Adrenal gland (tissue), 12 donors: ENCODE data around the gene CEACAM5. TPM values are rescaled to one million over a fixed set of nuclear protein-coding genes. Genes with fewer than 3 reads are reported as not detected.

Source experiments
- DNase-seq, 7 donors: peaks; one replicate each; pipeline ENCODE4 v3.0.0-alpha.2; 2019 to 2020
- H3K27ac ChIP-seq, 5 donors: fragments of 200-600 bp; sonication (generic) in 4 of 5; 1 replicate in 3 of 5; 2 replicates in 2 of 5; pipeline versions ENCODE4 v1.5.1 to v1.8.0; 2016 to 2020; ENCODE audit warnings: mild to moderate bottlenecking in 1 of 5
- H3K27me3 ChIP-seq: fragments of 200-600 bp; 2 replicates; pipeline ENCODE4 v1.8.0; 2021
- H3K36me3 ChIP-seq, 2 donors: fragments of 200-600 bp; replicated peaks in 1 of 2; 1 replicate in 1 of 2; 2 replicates in 1 of 2; pipeline versions ENCODE4 v1.5.1 to v1.8.0; 2018 to 2022
- H3K4me1 ChIP-seq, 2 donors: fragments of 200-600 bp; replicated peaks in 1 of 2; 1 replicate in 1 of 2; 2 replicates in 1 of 2; pipeline versions ENCODE4 v1.5.1 to v1.8.0; 2018 to 2021
- H3K4me3 ChIP-seq, 4 donors: fragments of 200-600 bp; sonication (generic) in 3 of 4; one replicate each; pipeline ENCODE4 v1.5.1; 2016 to 2018
- H3K9me3 ChIP-seq, 3 donors: fragments of 200-600 bp; sonication (generic) in 1 of 3; replicated peaks in 1 of 3; 1 replicate in 2 of 3; 2 replicates in 1 of 3; pipeline versions ENCODE4 v1.5.1 to v1.8.0; 2016 to 2021
- POLR2A ChIP-seq, 2 donors: fragments of 450-650 bp; IDR thresholded peaks; one replicate each; pipeline ENCODE4 v1.6.1; 2017; ENCODE audit warnings: antibody characterized with exemption in 2 of 2, mild to moderate bottlenecking in 2 of 2, moderate library complexity in 1 of 2
- WGBS, 4 donors: extraction: QIAGEN DNeasy Blood & Tissue Kit in 2 of 4; methylation state at CpG; one replicate each; pipeline versions ENCODE4 v1.1.5 to v1.1.7; 2013 to 2017; 5-methylcytosine and 5-hydroxymethylcytosine counted together
- intact Hi-C, 2 donors: fragments of 100-400 bp; cut with DNase I; formaldehyde crosslinking; loops; one replicate each; pipeline versions ENCODE4 v1.14.1 to v1.15.0; 2022 to 2023
- polyA plus RNA-seq, 3 donors: library from polyadenylated mRNA; stranded (reverse); fragments of 200-250 nt in 2 of 3; fragments of 350-450 nt in 1 of 3; fragmentation: Illumina TruSeq in 1 of 3; extraction: RNeasy Lipid Tissue Mini Kit (QIAGEN cat#74804) in 1 of 3; gene quantifications; one replicate each; pipeline ENCODE4 v1.2.3, GENCODE V29; 2013 to 2014
- total RNA-seq, 9 donors: library from RNA; depleted of rRNA in 4 of 9; stranded (reverse); fragments of >200 nt in 4 of 9; fragments of 120-200 nt in 1 of 9; fragmentation: NEBNext Ultra II Directional in 1 of 9; extraction: Animal tissue kit (Norgen Biotek cat#: 25700) in 1 of 9; gene quantifications; one replicate each; pipeline versions ENCODE4 v1.1.0 to v1.2.4, GENCODE V29; 2013 to 2023
- TF ChIP-seq, protein P1 (sequence below), 6 experiments: fragments of 450-650 bp in 4 of 6; fragments of 200-600 bp in 2 of 6; sonication (generic) in 1 of 6; IDR thresholded peaks; 1 replicate in 5 of 6; 2 replicates in 1 of 6; pipeline versions ENCODE4 v1.5.1 to v1.8.0; 2016 to 2021; ENCODE audit warnings: antibody characterized with exemption in 6 of 6, mild to moderate bottlenecking in 2 of 6, moderate library complexity in 1 of 6
- donor health status: healthy with polysubstance abuse.
- donor health status: Bipolar disorder and iron deficiency.
- donor health status: DM: yes; HTN: yes; CAD: no.
- donor health status: DM: no; HTN: no; CAD: no.
- donor health status: DM: no; HTN: no; CAD: no.
- donor health status: DM: yes; HTN: yes; CAD: no.

CEACAM5 gene
- total and polyA plus RNA-seq, 12 donors = 0.06 to 0.72 (median 0.34) TPM; not detected in 6

DNA sequence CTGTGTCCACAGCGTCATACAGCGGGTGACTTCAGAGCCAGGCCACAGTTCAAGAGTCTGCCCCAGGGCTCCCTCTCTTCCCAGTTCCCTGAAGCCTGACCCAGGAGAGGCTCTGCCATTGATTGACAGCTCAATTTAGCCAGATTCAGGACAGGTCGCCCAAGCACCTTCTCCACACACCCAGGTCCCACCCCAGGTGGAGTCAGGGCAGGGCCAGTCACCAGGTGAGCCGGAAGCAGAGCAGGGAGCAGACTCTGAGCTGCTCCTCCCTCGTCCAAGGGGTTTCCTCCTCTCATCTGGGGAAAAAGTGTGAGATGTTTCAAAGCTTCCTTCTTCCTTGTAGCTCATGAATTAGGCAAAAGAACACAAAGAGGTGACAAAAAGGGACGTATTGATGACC, 26.0 kb upstream of the CEACAM5 start:
- no peak for DNase-seq
- Histone ChIP-seq H3K27ac (no peak overlapping the region), H3K4me1 (no peaks in the 10 kb centered on the region), H3K36me3 (no peaks in the 10 kb centered on the region), H3K4me3 (no peak overlapping the region), H3K27me3 (peaks cover 7% of the 10 kb centered on the region), H3K9me3 (no peaks in the 10 kb centered on the region)
- WGBS, 4 donors = 39 to 67% (median 49%) methylated on average over 5 to 6 of the region's 6 CpGs
- TF ChIP-seq, protein P1, sequence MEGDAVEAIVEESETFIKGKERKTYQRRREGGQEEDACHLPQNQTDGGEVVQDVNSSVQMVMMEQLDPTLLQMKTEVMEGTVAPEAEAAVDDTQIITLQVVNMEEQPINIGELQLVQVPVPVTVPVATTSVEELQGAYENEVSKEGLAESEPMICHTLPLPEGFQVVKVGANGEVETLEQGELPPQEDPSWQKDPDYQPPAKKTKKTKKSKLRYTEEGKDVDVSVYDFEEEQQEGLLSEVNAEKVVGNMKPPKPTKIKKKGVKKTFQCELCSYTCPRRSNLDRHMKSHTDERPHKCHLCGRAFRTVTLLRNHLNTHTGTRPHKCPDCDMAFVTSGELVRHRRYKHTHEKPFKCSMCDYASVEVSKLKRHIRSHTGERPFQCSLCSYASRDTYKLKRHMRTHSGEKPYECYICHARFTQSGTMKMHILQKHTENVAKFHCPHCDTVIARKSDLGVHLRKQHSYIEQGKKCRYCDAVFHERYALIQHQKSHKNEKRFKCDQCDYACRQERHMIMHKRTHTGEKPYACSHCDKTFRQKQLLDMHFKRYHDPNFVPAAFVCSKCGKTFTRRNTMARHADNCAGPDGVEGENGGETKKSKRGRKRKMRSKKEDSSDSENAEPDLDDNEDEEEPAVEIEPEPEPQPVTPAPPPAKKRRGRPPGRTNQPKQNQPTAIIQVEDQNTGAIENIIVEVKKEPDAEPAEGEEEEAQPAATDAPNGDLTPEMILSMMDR (IDR thresholded peaks at IDR 0.05) = no peak
- no peak for TF ChIP-seq POLR2A (IDR thresholded peaks at IDR 0.05)
- intact Hi-C loops = no loop called here

DNA sequence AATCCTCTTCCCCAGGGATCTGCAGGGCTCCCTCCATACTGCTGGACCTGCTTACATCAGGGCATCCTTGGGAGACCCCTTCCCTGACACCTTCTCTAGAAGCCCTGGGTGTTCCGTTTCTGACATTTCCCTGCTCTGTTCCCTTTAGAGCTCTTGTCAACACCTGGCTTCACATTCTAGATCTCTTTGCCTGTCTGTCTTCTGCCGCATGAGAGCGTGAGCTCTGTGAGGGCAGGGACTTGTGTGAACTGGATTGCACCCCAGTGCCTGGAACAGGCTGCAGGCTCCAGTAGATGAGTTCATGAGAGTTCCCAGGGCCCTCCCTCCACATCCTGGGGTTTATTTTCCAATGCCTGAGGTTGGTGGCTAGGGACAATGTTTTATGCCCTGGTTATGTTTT, 21.0 kb upstream of the CEACAM5 start:
- Histone ChIP-seq H3K4me1 (no peaks in the 10 kb centered on the region), H3K9me3 (no peaks in the 10 kb centered on the region), H3K27me3 (peaks cover 3% of the 10 kb centered on the region), H3K27ac (no peak overlapping the region), H3K36me3 (no peaks in the 10 kb centered on the region), H3K4me3 (no peak overlapping the region)
- intact Hi-C loops = no loop called here
- no peak for DNase-seq
- whole genome bisulfite sequencing, 4 donors = 73 to 82% (median 77%) methylated on average over 3 of the region's 3 CpGs
- TF ChIP-seq, protein P1 (IDR thresholded peaks at IDR 0.05) = no peak
- no peak for TF ChIP-seq POLR2A (IDR thresholded peaks at IDR 0.05)

GRCh38 chr19:41688098-41688497, 20.3 kb upstream of the CEACAM5 start, which contains the start of gene CEACAM7:
Gene CEACAM7, minus strand, starts transcription at chr19:41688270. Its CDS starts 105 bp downstream, at chr19:41688165.
- Histone ChIP-seq H3K36me3 (no peaks in the 10 kb centered on the region), H3K27me3 (peaks cover 3% of the 10 kb centered on the region), H3K4me3 (no peak within 1 kb of the TSS), H3K4me1 (no peaks in the 10 kb centered on the region), H3K9me3 (no peaks in the 10 kb centered on the region), H3K27ac (no peak within 1 kb of the TSS)
- DNase-seq = no peak
- WGBS, 4 donors = 36 to 71% (median 64%) methylated on average over 1 of the region's 1 CpG
- TF ChIP-seq, protein P1 (IDR thresholded peaks at IDR 0.05) = no peak
- no peak for TF ChIP-seq POLR2A (IDR thresholded peaks at IDR 0.05)
- intact Hi-C loops = no loop called here

GRCh38 chr19:41688687-41689086, 19.7 kb upstream of the CEACAM5 start:
- TF ChIP-seq, protein P1 (IDR thresholded peaks at IDR 0.05) = no peak
- no peak for TF ChIP-seq POLR2A (IDR thresholded peaks at IDR 0.05)
- intact Hi-C loops = no loop called here
- WGBS, 4 donors = 57 to 91% (median 64%) methylated on average over 4 of the region's 4 CpGs
- Histone ChIP-seq H3K4me3 (no peak overlapping the region), H3K9me3 (no peaks in the 10 kb centered on the region), H3K36me3 (no peaks in the 10 kb centered on the region), H3K4me1 (no peaks in the 10 kb centered on the region), H3K27me3 (peaks cover 3% of the 10 kb centered on the region), H3K27ac (no peak overlapping the region)
- no peak for DNase-seq
